Mesodermal cell (in vitro differentiated cells): ENCODE measurements around the gene SV2C. TPM values are rescaled to one million over a fixed set of nuclear protein-coding genes. Genes with fewer than 3 reads are reported as not detected.
A peak's percentile ranks its signal among the peaks of the same experiment; 100 is the strongest.
"Not testable (repeated sequence)": the region's sequence is repeated elsewhere in the genome, so short reads cannot be mapped to it uniquely, and the experiment has no call there.

Source experiments
- H3K27ac ChIP-seq: 2 replicates; pipeline ENCODE4 v1.7.0; 2013; ENCODE audit warnings: mild to moderate bottlenecking, low read depth, low read length, moderate library complexity; ENCODE audit not compliant: severe bottlenecking
- H3K36me3 ChIP-seq: 2 replicates; pipeline ENCODE4 v1.7.1; 2013; ENCODE audit warnings: mild to moderate bottlenecking, low read length, moderate library complexity; ENCODE audit not compliant: control insufficient read depth, insufficient read depth
- H3K4me1 ChIP-seq: one replicate; pipeline ENCODE4 v1.7.1; 2013; ENCODE audit warnings: mild to moderate bottlenecking, low read length; ENCODE audit not compliant: insufficient read depth, control insufficient read depth, poor library complexity, severe bottlenecking
- H3K4me3 ChIP-seq: 2 replicates; pipeline ENCODE4 v1.7.0; 2013; ENCODE audit warnings: low read length, control low read depth, mild to moderate bottlenecking; ENCODE audit not compliant: insufficient read depth, poor library complexity, severe bottlenecking; ENCODE audit errors: extremely low read depth
- H3K9me3 ChIP-seq: 2 replicates; pipeline ENCODE4 v1.7.1; 2013; ENCODE audit warnings: mild to moderate bottlenecking, low read length, moderate library complexity; ENCODE audit not compliant: control insufficient read depth
- WGBS, 2 experiments: methylation state at CpG; one replicate each; pipeline ENCODE4 v1.1.5; 2013; ENCODE audit warnings: missing lambda C conversion rate in 2 of 2; ENCODE audit not compliant: insufficient coverage in 2 of 2; 5-methylcytosine and 5-hydroxymethylcytosine counted together
- polyA plus RNA-seq, 2 experiments: library from polyadenylated mRNA; stranded (reverse); fragments of 50-300 nt; gene quantifications; one replicate each; pipeline ENCODE4 v1.2.3, GENCODE V29; 2013

Gene SV2C, protein sequence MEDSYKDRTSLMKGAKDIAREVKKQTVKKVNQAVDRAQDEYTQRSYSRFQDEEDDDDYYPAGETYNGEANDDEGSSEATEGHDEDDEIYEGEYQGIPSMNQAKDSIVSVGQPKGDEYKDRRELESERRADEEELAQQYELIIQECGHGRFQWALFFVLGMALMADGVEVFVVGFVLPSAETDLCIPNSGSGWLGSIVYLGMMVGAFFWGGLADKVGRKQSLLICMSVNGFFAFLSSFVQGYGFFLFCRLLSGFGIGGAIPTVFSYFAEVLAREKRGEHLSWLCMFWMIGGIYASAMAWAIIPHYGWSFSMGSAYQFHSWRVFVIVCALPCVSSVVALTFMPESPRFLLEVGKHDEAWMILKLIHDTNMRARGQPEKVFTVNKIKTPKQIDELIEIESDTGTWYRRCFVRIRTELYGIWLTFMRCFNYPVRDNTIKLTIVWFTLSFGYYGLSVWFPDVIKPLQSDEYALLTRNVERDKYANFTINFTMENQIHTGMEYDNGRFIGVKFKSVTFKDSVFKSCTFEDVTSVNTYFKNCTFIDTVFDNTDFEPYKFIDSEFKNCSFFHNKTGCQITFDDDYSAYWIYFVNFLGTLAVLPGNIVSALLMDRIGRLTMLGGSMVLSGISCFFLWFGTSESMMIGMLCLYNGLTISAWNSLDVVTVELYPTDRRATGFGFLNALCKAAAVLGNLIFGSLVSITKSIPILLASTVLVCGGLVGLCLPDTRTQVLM
- 0.59 TPM for polyA plus RNA-seq (2013, experiment 1 of 2)
- 0.05 TPM for polyA plus RNA-seq (2013, experiment 2 of 2)

DNA sequence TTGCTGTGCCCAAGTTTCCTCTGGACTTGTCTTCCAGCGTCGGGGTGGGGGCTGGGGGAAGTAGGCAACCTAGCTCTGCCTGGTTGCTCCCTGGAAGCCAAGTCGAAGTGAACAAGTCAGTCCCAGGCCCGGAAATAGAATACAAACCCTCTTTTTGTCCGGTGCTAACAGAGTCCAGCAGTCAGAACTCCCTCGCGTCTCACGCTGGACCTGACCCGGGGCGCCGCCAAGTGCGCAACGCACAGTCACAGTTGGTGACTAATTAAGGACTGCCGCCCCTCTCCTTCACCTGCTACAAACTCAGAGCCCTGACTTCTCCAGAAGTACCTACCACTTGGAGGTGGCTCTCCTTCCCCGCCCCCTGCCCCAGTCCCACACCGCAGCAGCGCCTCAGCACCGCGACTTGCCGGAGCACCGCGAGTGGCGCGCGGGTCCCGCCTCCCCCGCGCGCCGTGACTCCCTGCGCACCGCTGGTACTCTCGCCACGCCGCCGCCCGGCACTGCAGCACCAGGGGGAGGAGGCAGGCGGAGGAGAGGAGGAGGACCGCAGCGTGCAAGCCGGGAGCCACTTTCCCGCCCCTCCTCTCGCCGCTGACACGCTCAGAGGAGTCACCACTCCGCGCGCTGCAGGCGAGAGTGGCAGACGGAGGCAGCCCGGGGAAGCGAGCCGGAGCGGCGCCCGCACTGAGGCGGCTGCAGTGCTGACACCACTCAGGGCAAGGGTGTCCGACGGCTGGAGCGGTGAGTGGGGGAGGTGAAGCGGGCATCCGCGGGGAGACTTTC lies at the start of gene SV2C:
Gene SV2C (plus strand): TSS at position 612 of the 783 bp plus-strand sequence. CDS start 48,368 bp downstream, outside the sequence.
- whole genome bisulfite sequencing, 2 experiments = 0 to 1% methylated on average over 29 to 42 of the region's 63 CpGs
- no peaks in the 10 kb centered on the region for H3K9me3 ChIP-seq
- H3K4me3 ChIP-seq = peak within 1 kb of the TSS; percentile 32
- peaks cover 5% of the 10 kb centered on the region for H3K4me1 ChIP-seq
- no peaks in the 10 kb centered on the region for H3K36me3 ChIP-seq
- H3K27ac ChIP-seq = no peak within 1 kb of the TSS

DNA sequence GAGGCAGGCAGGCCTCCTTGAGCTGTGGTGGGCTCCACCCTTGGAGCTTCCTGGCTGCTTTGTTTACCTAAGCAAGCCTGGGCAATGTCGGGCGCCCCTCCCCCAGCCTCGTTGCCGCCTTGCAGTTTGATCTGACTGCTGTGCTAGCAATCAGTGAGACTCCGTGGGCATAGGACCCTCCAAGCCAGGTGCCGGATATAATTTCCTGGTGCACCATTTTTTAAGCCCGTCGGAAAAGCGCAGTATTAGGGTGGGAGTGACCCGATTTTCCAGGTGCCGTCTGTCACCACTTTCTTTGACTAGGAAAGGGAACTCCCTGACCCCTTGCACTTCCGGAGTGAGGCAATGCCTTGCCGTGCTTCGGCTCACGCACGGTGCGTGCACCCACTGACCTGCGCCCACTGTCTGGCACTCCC lies 45.4 kb upstream of the SV2C start:
- not testable (repeated sequence) for H3K36me3 ChIP-seq, H3K4me3 ChIP-seq, H3K9me3 ChIP-seq, H3K27ac ChIP-seq, H3K4me1 ChIP-seq
- WGBS, 2 experiments = 10% methylated on average over 8 to 14 of the region's 18 CpGs

DNA sequence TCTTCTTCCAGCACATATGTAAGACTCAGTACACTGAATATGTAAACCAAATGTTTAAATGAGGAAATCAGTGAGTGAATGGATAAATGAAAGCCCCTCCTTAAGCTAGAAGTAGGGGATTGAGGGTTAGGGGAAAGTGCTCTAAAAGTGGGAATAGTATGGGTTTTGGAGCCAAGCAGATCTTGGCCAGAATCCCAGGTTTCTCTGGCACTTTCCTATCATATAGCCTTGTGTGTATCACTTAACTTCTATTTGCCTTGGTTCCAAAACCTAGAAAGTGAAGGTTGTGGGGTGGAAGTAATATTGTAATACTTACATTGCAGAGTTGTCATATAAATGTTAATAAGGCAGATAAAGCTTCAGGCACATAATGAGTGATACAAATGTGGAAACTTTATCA lies 45.0 kb upstream of the SV2C start:
- no peak overlapping the region for H3K4me3 ChIP-seq
- H3K36me3 ChIP-seq = no peaks in the 10 kb centered on the region
- H3K9me3 ChIP-seq = no peaks in the 10 kb centered on the region
- H3K27ac ChIP-seq = no peak overlapping the region
- H3K4me1 ChIP-seq = no peaks in the 10 kb centered on the region

DNA sequence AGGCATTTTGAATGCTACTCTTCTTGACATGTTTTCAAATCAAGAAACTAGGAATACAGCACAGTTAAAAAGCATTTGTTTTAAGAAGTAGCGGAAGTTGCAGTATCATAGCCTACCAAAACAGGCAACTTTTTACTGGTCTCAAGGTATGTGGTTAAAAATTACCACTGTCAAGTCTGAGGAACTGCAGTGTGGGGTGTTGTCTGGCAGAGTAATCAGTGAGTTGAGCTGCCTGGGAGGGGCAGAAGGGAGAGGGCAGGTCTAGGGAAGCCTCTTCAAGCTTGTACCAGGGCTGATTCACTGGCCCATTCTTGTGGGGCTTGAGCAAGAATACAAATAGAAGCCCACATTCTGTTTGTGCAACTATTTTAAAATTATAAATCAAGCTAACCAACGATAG lies 42.4 kb upstream of the SV2C start:
- Histone ChIP-seq H3K4me1 (no peaks in the 10 kb centered on the region), H3K36me3 (no peaks in the 10 kb centered on the region), H3K27ac (no peak overlapping the region), H3K4me3 (no peak overlapping the region), H3K9me3 (no peaks in the 10 kb centered on the region)
- WGBS, 2 experiments = 93 to 95% methylated on average over 2 of the region's 2 CpGs

DNA sequence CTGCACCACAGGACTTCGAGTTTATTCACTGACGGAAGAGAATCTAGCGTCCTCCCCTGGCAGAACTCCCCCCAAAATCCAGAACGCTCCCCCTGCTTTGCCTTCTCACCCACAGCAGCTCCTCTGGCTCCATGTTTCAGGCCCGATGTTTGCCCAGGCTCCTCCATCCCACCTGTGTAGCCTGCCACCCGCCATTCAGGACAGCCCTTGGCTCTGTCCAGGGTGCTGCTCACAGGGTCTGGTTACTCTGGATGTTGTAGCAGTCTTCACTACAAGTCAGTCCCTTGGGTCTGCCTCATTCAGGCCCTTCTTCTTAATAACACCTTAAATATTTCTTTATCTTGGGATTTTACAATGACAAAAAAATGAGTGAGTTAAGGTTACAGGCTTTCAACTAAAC lies 41.3 kb upstream of the SV2C start:
- Histone ChIP-seq H3K4me3 (no peak overlapping the region), H3K4me1 (no peaks in the 10 kb centered on the region), H3K36me3 (no peaks in the 10 kb centered on the region), H3K27ac (no peak overlapping the region), H3K9me3 (no peaks in the 10 kb centered on the region)
- WGBS, 2 experiments = 51 to 62% methylated on average over 6 of the region's 6 CpGs

DNA sequence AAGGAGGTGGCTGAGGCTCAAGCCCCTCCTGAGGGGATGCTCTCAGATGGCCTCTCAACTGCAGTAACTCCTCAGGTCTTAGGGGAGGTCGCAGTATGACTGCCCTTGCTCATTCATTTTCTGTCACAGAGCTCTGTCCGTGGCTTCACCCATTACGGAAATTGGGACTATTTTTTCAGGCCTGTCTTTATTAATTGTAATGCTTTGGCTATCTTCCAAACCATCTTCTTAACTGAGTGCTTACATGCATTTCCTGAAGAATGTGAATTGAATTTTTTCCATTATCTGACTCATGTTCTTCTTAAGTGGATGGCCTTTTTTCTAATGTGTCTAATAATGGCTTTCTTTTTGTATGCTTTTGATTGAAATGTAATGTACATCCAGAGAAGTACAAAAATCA lies 36.4 kb upstream of the SV2C start:
- no peaks in the 10 kb centered on the region for H3K9me3 ChIP-seq
- H3K4me1 ChIP-seq = no peaks in the 10 kb centered on the region
- H3K36me3 ChIP-seq = no peaks in the 10 kb centered on the region
- 71 to 83% methylated on average over 1 to 3 of the region's 3 CpGs for WGBS, 2 experiments
- H3K27ac ChIP-seq = no peak overlapping the region
- H3K4me3 ChIP-seq = no peak overlapping the region

DNA sequence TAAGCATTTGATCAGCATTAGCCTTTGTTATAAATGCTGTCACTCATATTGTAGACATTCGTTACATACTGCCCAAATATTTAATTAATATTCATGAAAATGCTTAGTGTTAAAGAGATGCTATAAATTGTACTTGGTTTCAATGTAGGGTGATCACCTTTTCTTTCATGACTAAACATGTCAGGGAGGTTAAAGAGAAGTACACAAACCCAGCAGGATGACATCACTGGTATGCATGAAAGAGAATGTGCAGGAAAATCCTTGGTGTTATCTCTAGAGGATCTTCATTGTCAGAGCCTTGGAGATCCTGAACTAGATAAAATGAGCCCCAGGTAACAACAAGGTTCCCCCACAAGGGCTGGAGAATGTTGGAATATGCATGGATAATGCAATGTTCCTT lies 33.0 kb upstream of the SV2C start:
- WGBS, 2 experiments = no CpG with 5 or more reads among the region's 1 CpG
- Histone ChIP-seq H3K36me3 (no peaks in the 10 kb centered on the region), H3K27ac (no peak overlapping the region), H3K4me3 (no peak overlapping the region), H3K4me1 (no peaks in the 10 kb centered on the region), H3K9me3 (no peaks in the 10 kb centered on the region)

DNA sequence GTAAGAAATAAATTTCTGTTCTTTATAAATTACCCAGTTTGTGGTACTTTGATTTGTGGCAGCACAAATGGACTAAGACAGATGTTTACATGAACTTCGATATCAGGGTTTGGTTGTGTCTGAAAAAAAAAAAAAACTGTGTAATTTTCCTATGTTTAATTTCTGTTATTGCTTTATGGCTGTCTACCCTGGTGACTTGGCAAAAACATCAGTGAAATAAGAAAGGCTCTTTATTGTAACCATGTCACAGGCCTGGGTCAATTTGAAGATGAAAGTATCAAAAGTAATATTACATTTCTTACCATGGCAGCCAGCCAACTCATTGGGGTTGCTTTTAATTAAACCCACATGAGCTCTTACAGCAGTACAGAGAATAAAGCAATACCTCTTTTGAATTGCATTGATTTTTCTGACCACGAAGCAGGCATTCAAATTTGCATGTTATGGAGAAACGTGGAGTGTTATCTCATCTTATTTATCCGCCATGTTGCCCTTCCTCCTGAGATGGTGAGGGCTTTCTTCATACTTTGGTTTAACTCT lies 20.6 kb upstream of the SV2C start:
- no peak overlapping the region for H3K27ac ChIP-seq
- 94 to 100% methylated on average over 1 to 4 of the region's 4 CpGs for WGBS, 2 experiments
- no peaks in the 10 kb centered on the region for H3K4me1 ChIP-seq
- no peak overlapping the region for H3K4me3 ChIP-seq
- H3K9me3 ChIP-seq = no peaks in the 10 kb centered on the region
- H3K36me3 ChIP-seq = no peaks in the 10 kb centered on the region

DNA sequence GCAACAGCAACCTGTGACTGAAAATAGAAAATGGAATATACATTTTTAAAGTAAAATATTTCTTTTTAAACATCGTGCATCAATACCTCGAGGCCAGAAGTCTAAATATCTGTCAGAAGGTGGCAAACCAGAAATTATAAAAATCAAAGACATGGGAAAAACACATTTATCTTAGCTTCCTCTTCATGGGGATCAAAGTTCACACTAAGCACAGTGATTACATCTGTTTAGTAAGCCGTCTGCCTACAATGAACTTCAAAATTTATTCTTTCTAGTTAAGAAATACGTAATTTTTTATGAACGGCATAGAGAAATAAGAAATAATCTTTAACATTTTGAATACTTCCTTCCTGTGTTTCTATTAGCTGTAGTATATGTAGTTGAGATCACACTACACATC lies 17.9 kb upstream of the SV2C start:
- 87% methylated on average over 3 of the region's 5 CpGs; no CpG with 5 or more reads in 1 of the 2 experiments for WGBS, 2 experiments
- H3K4me3 ChIP-seq = no peak overlapping the region

DNA sequence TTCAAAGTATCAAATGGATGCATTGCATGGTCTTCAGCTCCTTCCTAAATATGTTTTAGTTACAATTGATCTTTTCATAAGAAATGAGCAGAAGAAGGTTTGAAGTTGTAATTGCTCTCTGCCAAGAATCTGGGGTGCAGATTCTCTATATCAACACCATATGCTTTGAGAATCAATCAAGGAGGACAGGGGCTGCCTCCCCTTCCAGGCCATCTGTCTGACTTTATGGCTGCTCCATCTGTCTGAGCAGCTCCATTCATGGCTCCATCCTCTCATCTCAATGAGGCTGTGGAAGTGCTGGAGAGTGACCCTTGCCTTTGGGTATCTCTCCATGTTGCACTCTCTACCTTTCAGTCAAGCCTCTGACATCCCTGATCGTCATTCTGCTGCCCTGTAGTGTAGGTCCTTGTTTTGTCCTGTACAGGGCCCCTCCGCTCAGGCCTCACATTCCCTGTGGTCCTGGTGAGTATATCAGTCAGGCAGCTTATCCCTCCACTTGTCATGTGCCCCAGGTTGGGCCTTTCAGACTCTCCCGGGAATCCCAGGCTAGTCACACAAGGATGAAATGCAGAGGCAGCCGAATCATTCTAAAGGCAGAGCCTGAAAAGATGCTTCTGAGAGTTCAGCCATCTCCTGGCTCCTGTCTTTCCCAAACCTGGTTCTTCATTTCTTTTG lies 14.0 kb upstream of the SV2C start:
- no peaks in the 10 kb centered on the region for H3K36me3 ChIP-seq
- no peak overlapping the region for H3K4me3 ChIP-seq
- H3K4me1 ChIP-seq = no peaks in the 10 kb centered on the region
- no peaks in the 10 kb centered on the region for H3K9me3 ChIP-seq
- WGBS, 2 experiments = 89 to 93% methylated on average over 3 to 4 of the region's 4 CpGs
- no peak overlapping the region for H3K27ac ChIP-seq

More for the DNA sequence above, 17.9 kb upstream of the SV2C start:
- H3K4me1 ChIP-seq = no peaks in the 10 kb centered on the region
- H3K9me3 ChIP-seq = no peaks in the 10 kb centered on the region
- no peak overlapping the region for H3K27ac ChIP-seq
- no peaks in the 10 kb centered on the region for H3K36me3 ChIP-seq
